Naive thymus-derived CD4-positive, alpha-beta T cell (primary cell): Measurements from ENCODE around the gene RAC2. TPM values are rescaled to one million over a fixed set of nuclear protein-coding genes. Genes with fewer than 3 reads are reported as not detected.

Source experiments
- ATAC-seq: fragments of 150-1000 bp; cut with Tn5 transposase; 2 replicates; pipeline ENCODE4 v1.10.0; 2021; ENCODE audit warnings: mild to moderate bottlenecking, moderate library complexity
- CTCF ChIA-PET: fragments of 350-600 bp; sonication (Branson Sonifier 250); formaldehyde crosslinking; loops from one replicate; lab custom pipeline; 2021; ENCODE audit warnings: antibody characterized with exemption; lab: Charles Lee
- POLR2A ChIA-PET: fragments of 350-600 bp; sonication (Branson Sonifier 250); formaldehyde crosslinking; loops from one replicate; lab custom pipeline; 2021; ENCODE audit warnings: antibody characterized with exemption, inconsistent platforms; lab: Charles Lee
- DNase-seq, 9 donors: peaks; one replicate each; pipeline versions ENCODE4 v3.0.0 to v3.0.0-alpha.2; 2020 to 2022; ENCODE audit warnings: mixed read lengths in 1 of 9
- H3K27ac ChIP-seq: one replicate; pipeline ENCODE4 v1.7.0; 2013; ENCODE audit warnings: mild to moderate bottlenecking, low read depth, low read length, moderate library complexity
- H3K27me3 ChIP-seq, 2 donors: one replicate each; pipeline ENCODE4 v1.7.0; 2013; ENCODE audit warnings: low read length in 2 of 2, mild to moderate bottlenecking in 2 of 2, moderate library complexity in 2 of 2; ENCODE audit not compliant: control insufficient read depth in 2 of 2, insufficient read depth in 2 of 2
- H3K36me3 ChIP-seq, 3 experiments: 1 replicate in 2 of 3; 2 replicates in 1 of 3; pipeline ENCODE4 v1.7.0; 2013; ENCODE audit warnings: low read length in 3 of 3, mild to moderate bottlenecking in 3 of 3, moderate library complexity in 1 of 3; ENCODE audit not compliant: insufficient read depth in 3 of 3, control insufficient read depth in 2 of 3
- H3K4me1 ChIP-seq, 2 donors: one replicate each; pipeline ENCODE4 v1.7.0; 2013; ENCODE audit warnings: low read length in 2 of 2, mild to moderate bottlenecking in 2 of 2, moderate library complexity in 1 of 2; ENCODE audit not compliant: control insufficient read depth in 2 of 2, insufficient read depth in 2 of 2
- H3K4me3 ChIP-seq: 2 replicates; pipeline ENCODE4 v1.7.0; 2013; ENCODE audit warnings: mild to moderate bottlenecking, low read length
- H3K9me3 ChIP-seq, 3 experiments: 1 replicate in 2 of 3; 2 replicates in 1 of 3; pipeline ENCODE4 v1.7.0; 2013; ENCODE audit warnings: low read length in 3 of 3; ENCODE audit not compliant: control insufficient read depth in 2 of 3
- H3K27ac Mint-ChIP-seq, 9 donors: one replicate each; pipeline ENCODE4 v1.8.0; 2020 to 2022; ENCODE audit warnings: mixed read lengths in 9 of 9, mild to moderate bottlenecking in 8 of 9, moderate library complexity in 5 of 9, inconsistent platforms in 2 of 9
- H3K27me3 Mint-ChIP-seq, 5 donors: one replicate each; pipeline ENCODE4 v1.8.0; 2021 to 2022; ENCODE audit warnings: mixed read lengths in 5 of 5, mild to moderate bottlenecking in 1 of 5
- H3K36me3 Mint-ChIP-seq, 5 donors: one replicate each; pipeline ENCODE4 v1.8.0; 2020 to 2022; ENCODE audit warnings: mixed read lengths in 5 of 5, mild to moderate bottlenecking in 3 of 5, inconsistent platforms in 1 of 5
- H3K4me1 Mint-ChIP-seq, 7 donors: one replicate each; pipeline ENCODE4 v1.8.0; 2020 to 2022; ENCODE audit warnings: mixed read lengths in 7 of 7, mild to moderate bottlenecking in 3 of 7, inconsistent platforms in 1 of 7
- H3K4me3 Mint-ChIP-seq, 10 donors: one replicate each; pipeline ENCODE4 v1.8.0; 2020 to 2022; ENCODE audit warnings: mild to moderate bottlenecking in 10 of 10, mixed read lengths in 10 of 10, moderate library complexity in 6 of 10, inconsistent platforms in 2 of 10
- H3K9me3 Mint-ChIP-seq, 11 donors: one replicate each; pipeline ENCODE4 v1.8.0; 2020 to 2022; ENCODE audit warnings: mixed read lengths in 11 of 11, mild to moderate bottlenecking in 4 of 11, inconsistent platforms in 1 of 11, moderate library complexity in 1 of 11
- intact Hi-C, 2 donors: fragments of 100-400 bp; cut with micrococcal nuclease; formaldehyde crosslinking; loops; one replicate each; pipeline ENCODE4 v1.15.1; 2023
- polyA plus RNA-seq, 2 donors: library from polyadenylated mRNA; unstranded; fragments of 300-500 nt; fragmentation: Illumina TruSeq; gene quantifications; one replicate each; pipeline ENCODE4 v1.2.3, GENCODE V29; 2021
- total RNA-seq, 6 experiments: library from RNA in 5 of 6; stranded (reverse) in 5 of 6; gene quantifications; 1 replicate in 5 of 6; 2 replicates in 1 of 6; pipeline ENCODE4 v1.2.3 and lab custom pipeline; 2021 to 2026

The RAC2 gene
- total and polyA plus RNA-seq, 7 experiments from 2014 or later, result 263 to 886 (median 468) TPM

- Histone ChIP-seq H3K27ac (no peak overlapping the region), H3K4me3 (no peak overlapping the region), H3K27me3 (no peaks in the 10 kb centered on the region), H3K9me3 (no peaks in the 10 kb centered on the region), H3K4me1 (peaks cover 7 to 24% of the 10 kb centered on the region in 2 donors), H3K36me3 (no peaks in the 10 kb centered on the region)
- peaks cover 0 to 1% (median 0%) of the 10 kb centered on the region in 11 donors for H3K9me3 Mint-ChIP-seq
- peaks cover 0 to 15% (median 0%) of the 10 kb centered on the region in 5 donors for H3K27me3 Mint-ChIP-seq
- peak overlapping the region in 2 of 9 donors; percentile 18 to 31 for H3K27ac Mint-ChIP-seq
- no peak for ATAC-seq
- H3K36me3 Mint-ChIP-seq, result peaks cover 0 to 3% (median 0%) of the 10 kb centered on the region in 5 donors
- peaks cover 23 to 44% (median 36%) of the 10 kb centered on the region in 7 donors for H3K4me1 Mint-ChIP-seq
- ChIA-PET CTCF (interaction anchor here (1.0 to 5.8 kb wide), 10 partner anchors 14 to 172 kb away, joined by 3 to 184 read pairs (median 18); partner anchors contain the start of gene RAC2), POLR2A (interaction anchor here (3.0 to 5.9 kb wide), 3 partner anchors 16 to 39 kb away, joined by 13 to 151 read pairs (median 26); partner anchors contain the start of gene RAC2)
- intact Hi-C loops, result no loop called here
- no peak for DNase-seq
- H3K4me3 Mint-ChIP-seq, result no peak overlapping the region
Observed at GRCh38 chr22:37258005-37258752, 14.1 kb upstream of the RAC2 start.

DNA sequence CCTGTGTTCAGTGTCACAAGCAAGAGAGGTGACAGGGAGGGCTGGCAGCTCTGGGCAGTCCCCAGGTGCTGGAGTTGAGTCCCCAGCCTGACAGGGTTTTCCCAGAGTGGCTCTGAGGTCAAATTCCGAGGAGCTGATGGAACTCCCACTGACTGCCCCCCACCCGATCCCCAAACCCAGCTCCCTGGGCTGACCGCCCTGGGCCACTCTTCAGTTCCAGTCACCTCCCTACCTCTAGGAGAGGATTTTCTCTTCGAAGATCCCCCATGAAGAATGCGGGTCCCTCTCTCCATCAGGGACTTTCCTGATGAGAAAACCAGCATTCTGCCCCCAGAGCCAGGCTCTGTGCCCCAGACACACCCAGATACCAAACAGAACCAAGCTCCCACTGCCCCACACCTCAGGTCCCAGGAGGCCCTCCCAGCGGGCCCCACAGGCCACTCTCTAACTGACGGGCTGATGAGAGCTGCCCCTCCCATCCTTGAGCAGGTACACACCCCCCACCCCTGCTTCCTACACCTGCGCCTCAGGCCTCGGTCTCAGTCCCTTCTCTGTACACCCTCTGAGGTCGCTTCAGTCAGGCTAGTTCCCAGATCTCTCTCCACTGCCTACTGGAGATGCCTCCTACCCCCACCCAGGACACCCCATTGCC is 12.1 kb upstream of the RAC2 start:
- CTCF ChIA-PET, result interaction anchor here (0.8 to 1.5 kb wide), 3 partner anchors 9 to 30 kb away, joined by 3 to 5 read pairs (median 3); no protein-coding TSS in a partner anchor

GRCh38 chr22:37255558-37256006 is 11.5 kb upstream of the RAC2 start:
- POLR2A ChIA-PET, result interaction anchor here (1.0 to 1.2 kb wide), 2 partner anchors 11 to 60 kb away, joined by 4 read pairs; partner anchors contain the start of gene RAC2
- intact Hi-C loops, result no loop called here

More for the DNA sequence above, 12.1 kb upstream of the RAC2 start:
- Mint-ChIP-seq H3K27ac (peak overlapping the region in 1 of 9 donors; percentile 54), H3K9me3 (peaks cover 0 to 1% (median 0%) of the 10 kb centered on the region in 11 donors), H3K4me1 (peaks cover 23 to 42% (median 36%) of the 10 kb centered on the region in 7 donors), H3K27me3 (peaks cover 0 to 13% (median 0%) of the 10 kb centered on the region in 5 donors), H3K4me3 (peak overlapping the region in 1 of 10 donors; percentile 14), H3K36me3 (no peaks in the 10 kb centered on the region)
- Histone ChIP-seq H3K27me3 (no peaks in the 10 kb centered on the region), H3K4me3 (no peak overlapping the region), H3K27ac (no peak overlapping the region), H3K9me3 (no peaks in the 10 kb centered on the region), H3K4me1 (peaks cover 7 to 23% of the 10 kb centered on the region in 2 donors), H3K36me3 (no peaks in the 10 kb centered on the region)
- POLR2A ChIA-PET, result interaction anchor here (1.2 kb wide), 1 partner anchor 12 kb away, joined by 4 read pairs; the partner anchor contains the start of gene RAC2
- no peak for DNase-seq
- intact Hi-C loops, result no loop called here
- ATAC-seq, result no peak

DNA sequence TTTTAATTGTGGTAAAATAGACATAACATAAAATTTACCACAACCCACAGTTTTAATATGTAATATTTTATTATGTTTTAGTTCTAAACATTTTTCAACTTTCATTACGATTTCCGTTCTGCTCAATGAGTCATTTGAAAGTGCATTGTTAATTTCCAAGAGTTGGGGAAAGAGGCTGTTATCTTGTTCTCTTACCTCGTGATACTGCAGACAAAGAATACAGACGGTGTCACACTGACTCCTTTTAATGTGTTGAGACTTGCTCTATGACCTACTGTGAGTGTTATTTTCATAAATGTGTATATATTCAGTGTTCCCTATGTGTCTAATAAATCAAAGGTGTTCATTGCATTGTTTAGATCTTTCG is 10.8 kb upstream of the RAC2 start:
- Mint-ChIP-seq H3K4me3 (no peak overlapping the region), H3K36me3 (no peaks in the 10 kb centered on the region), H3K27ac (peak overlapping the region in 2 of 9 donors; percentile 36 to 71), H3K27me3 (peaks cover 0 to 11% (median 0%) of the 10 kb centered on the region in 5 donors), H3K4me1 (peaks cover 10 to 29% (median 23%) of the 10 kb centered on the region in 7 donors), H3K9me3 (peaks cover 0 to 1% (median 0%) of the 10 kb centered on the region in 11 donors)
- Histone ChIP-seq H3K9me3 (no peaks in the 10 kb centered on the region), H3K4me1 (peaks cover 0 to 12% of the 10 kb centered on the region in 2 donors), H3K36me3 (no peaks in the 10 kb centered on the region), H3K4me3 (no peak overlapping the region), H3K27me3 (no peaks in the 10 kb centered on the region), H3K27ac (no peak overlapping the region)
- intact Hi-C loops, result no loop called here
- DNase-seq, result no peak
- ATAC-seq, result no peak
- ChIA-PET CTCF (no interaction called here), POLR2A (interaction anchor here (1.0 to 1.3 kb wide), 2 partner anchors 11 to 60 kb away, joined by 4 to 6 read pairs; partner anchors contain the start of gene RAC2)

More at GRCh38 chr22:37255558-37256006, 11.5 kb upstream of the RAC2 start:
- Histone ChIP-seq H3K4me3 (no peak overlapping the region), H3K4me1 (peaks cover 2 to 17% of the 10 kb centered on the region in 2 donors), H3K27me3 (no peaks in the 10 kb centered on the region), H3K9me3 (no peaks in the 10 kb centered on the region), H3K27ac (no peak overlapping the region), H3K36me3 (no peaks in the 10 kb centered on the region)
- no peaks in the 10 kb centered on the region for H3K36me3 Mint-ChIP-seq
- no peak overlapping the region for H3K4me3 Mint-ChIP-seq
- no peak for ATAC-seq
- no peak for DNase-seq
- H3K27ac Mint-ChIP-seq, result peak overlapping the region in 4 of 9 donors; percentile 36 to 77 (median 66)
- CTCF ChIA-PET, result interaction anchor here (0.8 to 1.2 kb wide), 2 partner anchors 10 to 30 kb away, joined by 3 read pairs; no protein-coding TSS in a partner anchor
- H3K27me3 Mint-ChIP-seq, result peaks cover 0 to 11% (median 0%) of the 10 kb centered on the region in 5 donors
- H3K4me1 Mint-ChIP-seq, result peaks cover 17 to 36% (median 30%) of the 10 kb centered on the region in 7 donors
- H3K9me3 Mint-ChIP-seq, result peaks cover 0 to 1% (median 0%) of the 10 kb centered on the region in 11 donors

DNA sequence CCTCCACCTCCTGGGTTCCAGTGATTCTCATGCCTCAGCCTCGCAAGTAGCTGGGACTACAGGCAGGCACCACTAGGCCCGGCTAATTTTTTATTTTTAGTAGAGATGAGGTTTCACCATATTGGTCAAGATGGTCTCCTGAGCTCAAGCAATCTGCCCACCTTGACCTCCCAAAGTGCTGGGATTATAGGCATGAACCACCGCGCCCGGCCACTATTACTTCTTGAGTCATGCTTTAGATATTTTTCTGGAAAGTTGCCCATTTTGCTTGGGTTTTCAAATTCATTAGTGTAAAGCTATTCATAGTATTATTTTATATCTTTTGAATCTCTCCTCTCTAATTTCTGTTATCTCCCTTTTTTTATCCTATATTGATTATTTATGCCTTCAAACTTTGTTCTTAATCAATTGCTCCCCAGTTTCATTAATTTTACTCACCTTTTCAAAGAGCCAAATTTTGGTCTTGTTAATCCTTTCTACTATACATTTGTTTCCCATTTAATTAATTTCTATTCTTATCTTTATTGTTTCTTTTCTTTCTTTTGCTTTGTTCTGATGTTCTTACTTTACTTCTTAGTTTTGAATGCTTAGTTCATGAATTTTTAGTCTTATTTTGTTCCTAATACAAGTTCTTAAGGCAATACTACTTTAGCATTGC is 10.3 kb upstream of the RAC2 start:
- peaks cover 0 to 7% of the 10 kb centered on the region in 2 donors for H3K4me1 ChIP-seq
- no peak overlapping the region for H3K27ac ChIP-seq
- intact Hi-C loops, result no loop called here
- H3K27ac Mint-ChIP-seq, result peak overlapping the region in 1 of 9 donors; percentile 36
- ChIA-PET CTCF (interaction anchor here (0.7 kb wide), 1 partner anchor 13 kb away, joined by 3 read pairs; no protein-coding TSS in a partner anchor), POLR2A (interaction anchor here (1.0 to 1.3 kb wide), 2 partner anchors 10 to 61 kb away, joined by 4 to 6 read pairs; partner anchors contain the start of gene RAC2)
- no peaks in the 10 kb centered on the region for H3K27me3 ChIP-seq
- H3K9me3 ChIP-seq, result no peaks in the 10 kb centered on the region
- peaks cover 0 to 1% (median 0%) of the 10 kb centered on the region in 11 donors for H3K9me3 Mint-ChIP-seq
- H3K4me3 Mint-ChIP-seq, result no peak overlapping the region
- no peak overlapping the region for H3K4me3 ChIP-seq
- ATAC-seq (no peak), DNase-seq (no peak)
- no peaks in the 10 kb centered on the region for H3K36me3 ChIP-seq
- no peaks in the 10 kb centered on the region for H3K36me3 Mint-ChIP-seq
- peaks cover 0 to 11% (median 0%) of the 10 kb centered on the region in 5 donors for H3K27me3 Mint-ChIP-seq
- peaks cover 5 to 23% (median 18%) of the 10 kb centered on the region in 7 donors for H3K4me1 Mint-ChIP-seq
